22Rv1 (cell line): ENCODE results near the gene RHOBTB3.

Experiments
- ZFX ChIP-seq: fragments of 450-650 bp; IDR thresholded peaks from 2 replicates; pipeline ENCODE4 v1.6.1; 2017; ENCODE audit warnings: antibody characterized with exemption, borderline replicate concordance
- TF ChIP-seq, protein P1 (sequence below): fragments of 450-650 bp; IDR thresholded peaks from 2 replicates; pipeline ENCODE4 v1.5.1; 2017; ENCODE audit warnings: mild to moderate bottlenecking

DNA sequence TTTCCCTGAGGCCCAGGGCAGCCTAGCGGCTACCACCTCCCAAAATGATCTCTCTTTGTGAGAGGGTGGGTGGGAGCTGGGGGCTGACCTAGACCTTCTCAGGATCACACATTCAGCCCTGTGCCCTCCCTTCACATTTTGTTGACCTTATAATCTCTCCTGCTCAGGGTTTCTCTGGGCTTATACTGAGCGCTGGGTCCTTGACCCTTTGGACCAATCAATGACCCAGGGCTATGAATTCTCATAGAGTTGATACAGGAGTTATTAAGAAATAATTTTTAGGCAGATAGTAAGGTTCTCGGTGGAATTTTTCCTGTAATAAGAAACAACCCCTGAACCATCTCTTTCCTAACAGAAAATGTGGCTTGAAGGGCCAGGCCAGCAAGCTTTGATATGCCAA is 69.4 kb downstream of the RHOBTB3 start:
- TF ChIP-seq, protein P1, sequence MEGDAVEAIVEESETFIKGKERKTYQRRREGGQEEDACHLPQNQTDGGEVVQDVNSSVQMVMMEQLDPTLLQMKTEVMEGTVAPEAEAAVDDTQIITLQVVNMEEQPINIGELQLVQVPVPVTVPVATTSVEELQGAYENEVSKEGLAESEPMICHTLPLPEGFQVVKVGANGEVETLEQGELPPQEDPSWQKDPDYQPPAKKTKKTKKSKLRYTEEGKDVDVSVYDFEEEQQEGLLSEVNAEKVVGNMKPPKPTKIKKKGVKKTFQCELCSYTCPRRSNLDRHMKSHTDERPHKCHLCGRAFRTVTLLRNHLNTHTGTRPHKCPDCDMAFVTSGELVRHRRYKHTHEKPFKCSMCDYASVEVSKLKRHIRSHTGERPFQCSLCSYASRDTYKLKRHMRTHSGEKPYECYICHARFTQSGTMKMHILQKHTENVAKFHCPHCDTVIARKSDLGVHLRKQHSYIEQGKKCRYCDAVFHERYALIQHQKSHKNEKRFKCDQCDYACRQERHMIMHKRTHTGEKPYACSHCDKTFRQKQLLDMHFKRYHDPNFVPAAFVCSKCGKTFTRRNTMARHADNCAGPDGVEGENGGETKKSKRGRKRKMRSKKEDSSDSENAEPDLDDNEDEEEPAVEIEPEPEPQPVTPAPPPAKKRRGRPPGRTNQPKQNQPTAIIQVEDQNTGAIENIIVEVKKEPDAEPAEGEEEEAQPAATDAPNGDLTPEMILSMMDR: no peak
- no peak for TF ChIP-seq ZFX
